Activated B cell treated with CpG ODN at 0.5 μM for 24 hours (primary cell): ENCODE results near the gene NR4A3. TPM values are rescaled to one million over a fixed set of nuclear protein-coding genes. Genes with fewer than 3 reads are reported as not detected.

ENCODE experiments used
- ATAC-seq: fragments of 200-7000 bp; cut with Tn5 transposase; one replicate; pipeline ENCODE4 v1.10.0; 2021; ENCODE audit warnings: low read depth, mild to moderate bottlenecking, moderate library complexity
- CTCF ChIA-PET: fragments of 350-600 bp; sonication (Branson Sonifier 250); formaldehyde crosslinking; loops from one replicate; lab custom pipeline; 2021; ENCODE audit warnings: antibody characterized with exemption; lab: Charles Lee
- POLR2A ChIA-PET: fragments of 350-600 bp; sonication (Branson Sonifier 250); formaldehyde crosslinking; loops from one replicate; lab custom pipeline; 2021; ENCODE audit warnings: antibody characterized with exemption; lab: Charles Lee
- DNase-seq: peaks from one replicate; pipeline ENCODE4 v3.0.0; 2022
- H3K27ac Mint-ChIP-seq: one replicate; pipeline ENCODE4 v1.8.0; 2020; ENCODE audit warnings: mixed read lengths
- H3K27me3 Mint-ChIP-seq: one replicate; pipeline ENCODE4 v1.8.0; 2021; ENCODE audit warnings: mixed read lengths
- H3K36me3 Mint-ChIP-seq: one replicate; pipeline ENCODE4 v1.8.0; 2021; ENCODE audit warnings: low read depth, mixed read lengths
- H3K4me1 Mint-ChIP-seq: one replicate; pipeline ENCODE4 v1.8.0; 2021; ENCODE audit warnings: mixed read lengths
- H3K4me3 Mint-ChIP-seq: one replicate; pipeline ENCODE4 v1.8.0; 2020; ENCODE audit warnings: mild to moderate bottlenecking, mixed read lengths
- H3K9me3 Mint-ChIP-seq: one replicate; pipeline ENCODE4 v1.8.0; 2020; ENCODE audit warnings: mixed read lengths
- CTCF ChIP-seq: fragments of 200-600 bp; IDR thresholded peaks from one replicate; pipeline ENCODE4 v1.8.0; 2022; ENCODE audit warnings: antibody characterized with exemption, mild to moderate bottlenecking
- intact Hi-C: fragments of 100-400 bp; cut with micrococcal nuclease; formaldehyde crosslinking; loops from one replicate; pipeline ENCODE4 v1.15.1; 2024
- total RNA-seq: library from RNA; stranded (reverse); gene quantifications from 2 replicates; pipeline ENCODE4 v1.2.3, GENCODE V29; 2022

Gene NR4A3
- total RNA-seq, 1 donor from 2014 or later: 21.5 TPM

- ATAC-seq: no peak
- H3K9me3 Mint-ChIP-seq: no peaks in the 10 kb centered on the region
- TF ChIP-seq CTCF: no peak
- peaks cover 28% of the 10 kb centered on the region for H3K4me1 Mint-ChIP-seq
- no peak overlapping the region for H3K27ac Mint-ChIP-seq
- intact Hi-C loops: loop anchor here (1.0 to 10.0 kb wide), 8 partner anchors 11 to 645 kb away; no protein-coding TSS in a partner anchor
- ChIA-PET CTCF (no interaction called here), POLR2A (no interaction called here)
- no peaks in the 10 kb centered on the region for H3K27me3 Mint-ChIP-seq
- H3K4me3 Mint-ChIP-seq: no peak overlapping the region
- peaks cover 15% of the 10 kb centered on the region for H3K36me3 Mint-ChIP-seq
- DNase-seq: no peak
These were observed 13.7 kb upstream of the NR4A3 start for GRCh38 chr9:99807956-99808355.

DNA sequence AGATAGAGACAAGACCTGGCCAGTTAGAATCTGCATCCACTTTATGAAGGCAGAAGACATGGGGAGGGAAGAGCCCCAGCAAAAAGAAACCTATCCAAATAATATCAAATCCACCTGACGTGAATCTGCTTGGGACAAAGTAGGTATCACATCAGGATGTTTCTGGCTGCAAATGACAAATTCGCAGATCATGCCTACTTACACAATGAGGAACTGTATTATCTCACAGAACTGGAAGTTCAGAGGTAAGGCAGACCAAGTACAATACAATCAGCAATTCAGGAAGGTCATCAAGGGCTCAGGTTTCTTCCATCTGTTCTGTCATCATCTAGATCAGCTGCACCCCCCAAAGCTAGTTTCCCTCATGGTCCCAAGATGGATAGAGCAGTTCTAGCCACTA is 13.2 kb upstream of the NR4A3 start:
- Mint-ChIP-seq H3K36me3 (peaks cover 13% of the 10 kb centered on the region), H3K4me3 (no peak overlapping the region), H3K4me1 (peaks cover 29% of the 10 kb centered on the region), H3K9me3 (no peaks in the 10 kb centered on the region), H3K27ac (no peak overlapping the region), H3K27me3 (no peaks in the 10 kb centered on the region)
- ChIA-PET CTCF (no interaction called here), POLR2A (no interaction called here)
- no peak for TF ChIP-seq CTCF
- intact Hi-C loops: loop anchor here (1.0 to 10.0 kb wide), 2 partner anchors 46 to 515 kb away; no protein-coding TSS in a partner anchor
- ATAC-seq (no peak), DNase-seq (no peak)

DNA sequence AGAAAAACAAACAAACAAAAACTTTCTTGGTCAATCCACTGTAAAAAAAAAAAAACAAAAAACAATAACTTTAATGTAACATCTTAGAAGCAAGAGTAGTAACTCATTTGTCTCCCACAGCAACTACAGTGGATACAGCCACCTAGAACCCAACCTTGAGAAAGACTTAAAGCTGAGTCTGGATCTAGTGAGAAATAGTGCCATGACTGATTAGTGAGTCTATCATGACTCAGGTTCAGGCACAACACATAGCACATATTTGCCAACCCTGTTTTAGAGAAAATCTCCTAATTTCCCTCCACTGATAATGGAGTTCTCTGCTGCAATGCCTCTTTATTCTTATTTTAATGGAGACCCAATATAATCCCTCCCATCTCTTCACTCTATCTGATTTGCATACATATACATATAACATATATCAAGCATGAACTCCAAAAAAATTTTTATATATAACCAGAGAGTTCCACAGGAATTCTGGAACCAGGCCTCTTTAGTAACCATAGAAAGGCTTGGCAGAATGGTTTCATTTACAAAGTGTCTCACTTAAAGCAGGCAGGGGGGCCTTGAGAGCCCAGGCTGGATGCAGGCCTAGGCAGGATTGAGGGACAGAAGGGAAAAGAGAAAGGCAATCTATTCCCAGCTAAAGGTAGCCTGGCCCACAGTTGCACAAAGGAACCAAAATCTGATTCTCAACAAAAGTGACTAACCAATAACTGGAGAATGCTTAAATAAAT is 11.9 kb upstream of the NR4A3 start:
- Mint-ChIP-seq H3K27ac (no peak overlapping the region), H3K36me3 (peaks cover 6% of the 10 kb centered on the region), H3K9me3 (no peaks in the 10 kb centered on the region), H3K27me3 (no peaks in the 10 kb centered on the region), H3K4me1 (peaks cover 33% of the 10 kb centered on the region), H3K4me3 (no peak overlapping the region)
- CTCF ChIA-PET: interaction anchor here (1.0 kb wide), 1 partner anchor 623 kb away, joined by 3 read pairs; no protein-coding TSS in a partner anchor
- intact Hi-C loops: loop anchor here (10.0 kb wide), 1 partner anchor 45 kb away; no protein-coding TSS in a partner anchor
- ATAC-seq: no peak
- DNase-seq: no peak
- no peak for TF ChIP-seq CTCF
- POLR2A ChIA-PET: interaction anchor here (1.3 kb wide), 1 partner anchor 10 kb away, joined by 8 read pairs; no protein-coding TSS in a partner anchor

DNA sequence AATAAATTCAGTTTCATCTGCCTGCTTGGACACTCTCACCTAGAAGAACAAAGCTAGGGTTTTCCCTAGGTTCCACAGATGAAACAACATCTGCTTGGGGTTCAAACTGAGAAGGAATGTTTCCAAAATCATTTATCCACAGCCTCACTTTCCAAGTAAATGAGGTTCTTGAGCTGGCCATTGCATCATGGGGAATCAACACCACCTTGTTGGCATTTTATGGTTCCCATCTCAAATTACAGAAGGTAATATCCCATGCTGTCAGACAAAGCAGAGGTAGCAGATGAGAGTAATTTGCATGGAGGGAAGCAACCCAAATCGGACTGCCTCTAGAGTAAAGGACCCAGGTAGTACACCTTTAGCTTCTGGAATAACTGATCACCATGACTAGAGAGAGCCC is 10.5 kb upstream of the NR4A3 start:
- ChIA-PET POLR2A (interaction anchor here (0.6 to 1.3 kb wide), 4 partner anchors 8 to 93 kb away, joined by 3 to 13 read pairs (median 6); no protein-coding TSS in a partner anchor), CTCF (interaction anchor here (0.7 to 1.8 kb wide), 5 partner anchors 8 to 625 kb away, joined by 3 to 15 read pairs (median 3); no protein-coding TSS in a partner anchor)
- peaks cover 34% of the 10 kb centered on the region for H3K4me1 Mint-ChIP-seq
- DNase-seq (no peak), ATAC-seq (no peak)
- no peak overlapping the region for H3K27ac Mint-ChIP-seq
- no peak for TF ChIP-seq CTCF
- H3K36me3 Mint-ChIP-seq: peaks cover 7% of the 10 kb centered on the region
- no peaks in the 10 kb centered on the region for H3K9me3 Mint-ChIP-seq
- no peaks in the 10 kb centered on the region for H3K27me3 Mint-ChIP-seq
- intact Hi-C loops: no loop called here
- no peak overlapping the region for H3K4me3 Mint-ChIP-seq
